Tibial nerve (tissue), 3 donors: ENCODE measurements around the gene UPF3A.

Experiments used
- POLR2A ChIP-seq, 2 donors: fragments of 450-650 bp; IDR thresholded peaks; one replicate each; pipeline ENCODE4 v1.6.1; 2017; ENCODE audit warnings: antibody characterized with exemption in 2 of 2, mild to moderate bottlenecking in 2 of 2, moderate library complexity in 2 of 2
- TF ChIP-seq, protein P1 (sequence below), 5 experiments: fragments of 200-600 bp in 3 of 5; fragments of 450-650 bp in 2 of 5; sonication (generic) in 3 of 5; IDR thresholded peaks; one replicate each; pipeline ENCODE4 v1.5.1; 2016 to 2019; ENCODE audit warnings: antibody characterized with exemption in 5 of 5, mild to moderate bottlenecking in 3 of 5, moderate library complexity in 2 of 5

DNA sequence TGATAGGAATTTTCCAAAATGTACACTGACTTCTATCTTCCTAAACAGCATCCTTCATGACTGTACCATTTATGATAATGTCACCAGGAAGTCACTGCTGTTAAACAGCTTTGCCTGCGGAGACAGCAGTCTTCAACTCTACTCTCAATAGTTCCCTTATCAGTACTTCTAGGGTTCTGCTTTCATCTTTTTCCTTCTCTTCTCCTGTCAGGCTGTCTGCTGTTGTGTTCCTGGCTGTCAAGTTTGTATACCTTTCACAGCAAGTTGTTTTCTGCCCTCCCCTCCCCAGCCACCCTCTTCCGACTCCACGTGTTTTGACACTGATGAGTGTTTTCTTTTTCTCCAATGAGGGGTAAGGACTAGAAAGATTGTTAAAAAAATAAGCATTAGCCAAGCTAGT is 2.2 kb downstream of the UPF3A start:
- TF ChIP-seq, protein P1, sequence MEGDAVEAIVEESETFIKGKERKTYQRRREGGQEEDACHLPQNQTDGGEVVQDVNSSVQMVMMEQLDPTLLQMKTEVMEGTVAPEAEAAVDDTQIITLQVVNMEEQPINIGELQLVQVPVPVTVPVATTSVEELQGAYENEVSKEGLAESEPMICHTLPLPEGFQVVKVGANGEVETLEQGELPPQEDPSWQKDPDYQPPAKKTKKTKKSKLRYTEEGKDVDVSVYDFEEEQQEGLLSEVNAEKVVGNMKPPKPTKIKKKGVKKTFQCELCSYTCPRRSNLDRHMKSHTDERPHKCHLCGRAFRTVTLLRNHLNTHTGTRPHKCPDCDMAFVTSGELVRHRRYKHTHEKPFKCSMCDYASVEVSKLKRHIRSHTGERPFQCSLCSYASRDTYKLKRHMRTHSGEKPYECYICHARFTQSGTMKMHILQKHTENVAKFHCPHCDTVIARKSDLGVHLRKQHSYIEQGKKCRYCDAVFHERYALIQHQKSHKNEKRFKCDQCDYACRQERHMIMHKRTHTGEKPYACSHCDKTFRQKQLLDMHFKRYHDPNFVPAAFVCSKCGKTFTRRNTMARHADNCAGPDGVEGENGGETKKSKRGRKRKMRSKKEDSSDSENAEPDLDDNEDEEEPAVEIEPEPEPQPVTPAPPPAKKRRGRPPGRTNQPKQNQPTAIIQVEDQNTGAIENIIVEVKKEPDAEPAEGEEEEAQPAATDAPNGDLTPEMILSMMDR (IDR thresholded peaks at IDR 0.05), result no peak
- no peak for TF ChIP-seq POLR2A (IDR thresholded peaks at IDR 0.05)
